ENCODE data around the gene PRRX1. TPM values are rescaled to one million over a fixed set of nuclear protein-coding genes. Genes with fewer than 3 reads are reported as not detected.

The PRRX1 gene
- 57.8 and 78.7 TPM in 2 replicates for total RNA-seq

DNA sequence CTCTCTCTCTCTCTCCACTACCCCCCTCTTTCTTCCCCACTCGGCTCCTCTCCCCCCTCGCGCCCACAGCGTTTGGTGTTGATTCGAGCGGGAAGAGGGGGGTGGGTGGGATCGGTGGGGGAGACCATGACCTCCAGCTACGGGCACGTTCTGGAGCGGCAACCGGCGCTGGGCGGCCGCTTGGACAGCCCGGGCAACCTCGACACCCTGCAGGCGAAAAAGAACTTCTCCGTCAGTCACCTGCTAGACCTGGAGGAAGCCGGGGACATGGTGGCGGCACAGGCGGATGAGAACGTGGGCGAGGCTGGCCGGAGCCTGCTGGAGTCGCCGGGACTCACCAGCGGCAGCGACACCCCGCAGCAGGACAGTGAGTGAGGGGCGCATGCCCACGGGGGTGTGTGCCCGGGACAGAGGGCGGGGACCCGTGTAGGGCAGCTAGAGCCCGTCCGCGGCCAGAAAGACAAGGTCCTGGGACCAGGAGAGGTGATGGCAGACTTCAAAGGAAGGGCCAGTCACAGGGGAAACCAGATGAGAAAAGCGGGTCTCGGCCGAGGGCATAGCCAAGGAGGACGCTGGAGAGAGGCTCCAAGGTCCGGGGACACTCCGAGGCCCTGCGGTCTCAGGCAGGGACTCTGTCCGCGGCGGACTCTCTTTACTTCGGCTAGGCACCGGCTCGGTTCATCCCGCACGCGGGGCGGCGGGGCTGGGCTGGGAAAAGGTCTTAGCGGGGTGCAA is at the start of gene PRRX1:
Gene PRRX1, plus strand, starts transcription at position 39 of the 735 bp plus-strand sequence. Its CDS starts 88 bp downstream, at position 127.

Other genes starting within 250 kb of the PRRX1 start
- gene GORAB, start 132.0 kb upstream of the PRRX1 start, total RNA-seq, result 6.2 and 10.6 TPM in 2 replicates